KMS-11 (cell line): ENCODE data around the gene NEUROG2.

Experiments used
- H2AFZ ChIP-seq: fragments of 200-600 bp; sonication (generic); 2 replicates; pipeline ENCODE4 v1.6.1; 2016; ENCODE audit warnings: antibody characterized with exemption, mixed run types, low read depth
- H3K27ac ChIP-seq: fragments of 200-600 bp; sonication (generic); 2 replicates; pipeline ENCODE4 v1.6.1; 2016; ENCODE audit warnings: mild to moderate bottlenecking, mixed run types
- H3K27me3 ChIP-seq: fragments of 200-600 bp; sonication (generic); 2 replicates; pipeline ENCODE4 v1.6.1; 2017; ENCODE audit warnings: mild to moderate bottlenecking, low read depth, mixed run types, moderate library complexity; ENCODE audit not compliant: insufficient read depth
- H3K36me3 ChIP-seq: fragments of 200-600 bp; sonication (generic); 2 replicates; pipeline ENCODE4 v1.6.1; 2017; ENCODE audit warnings: mild to moderate bottlenecking, mixed run types; ENCODE audit not compliant: insufficient read depth
- H3K4me1 ChIP-seq: fragments of 200-600 bp; sonication (generic); 2 replicates; pipeline ENCODE4 v1.6.1; 2016; ENCODE audit warnings: mild to moderate bottlenecking, low read depth, mixed run types; ENCODE audit not compliant: poor library complexity, severe bottlenecking
- H3K4me2 ChIP-seq: fragments of 200-600 bp; sonication (generic); 2 replicates; pipeline ENCODE4 v1.7.0; 2016; ENCODE audit warnings: mild to moderate bottlenecking, mixed run types
- H3K4me3 ChIP-seq: fragments of 200-600 bp; sonication (generic); IDR thresholded peaks from 2 replicates; pipeline ENCODE4 v1.6.1; 2017; ENCODE audit warnings: low read depth, low read length, mixed read lengths; ENCODE audit not compliant: insufficient read depth
- H3K79me2 ChIP-seq: fragments of 200-600 bp; sonication (generic); 2 replicates; pipeline ENCODE4 v1.6.1; 2016; ENCODE audit warnings: low read depth, mixed run types; ENCODE audit not compliant: insufficient read depth
- H3K9ac ChIP-seq: fragments of 200-600 bp; sonication (generic); 2 replicates; pipeline ENCODE4 v1.6.1; 2016; ENCODE audit warnings: mild to moderate bottlenecking, mixed run types
- H4K20me1 ChIP-seq: fragments of 200-600 bp; sonication (generic); 2 replicates; pipeline ENCODE4 v1.6.1; 2016; ENCODE audit warnings: mild to moderate bottlenecking, mixed run types; ENCODE audit not compliant: insufficient read depth
- CTCF ChIP-seq: fragments of 200-600 bp; sonication (generic); conservative IDR thresholded peaks from 2 replicates; pipeline ENCODE4 v1.6.1; 2017; ENCODE audit warnings: low read depth, mild to moderate bottlenecking, antibody characterized with exemption, low read length, moderate library complexity, mixed read lengths

The NEUROG2 gene

DNA sequence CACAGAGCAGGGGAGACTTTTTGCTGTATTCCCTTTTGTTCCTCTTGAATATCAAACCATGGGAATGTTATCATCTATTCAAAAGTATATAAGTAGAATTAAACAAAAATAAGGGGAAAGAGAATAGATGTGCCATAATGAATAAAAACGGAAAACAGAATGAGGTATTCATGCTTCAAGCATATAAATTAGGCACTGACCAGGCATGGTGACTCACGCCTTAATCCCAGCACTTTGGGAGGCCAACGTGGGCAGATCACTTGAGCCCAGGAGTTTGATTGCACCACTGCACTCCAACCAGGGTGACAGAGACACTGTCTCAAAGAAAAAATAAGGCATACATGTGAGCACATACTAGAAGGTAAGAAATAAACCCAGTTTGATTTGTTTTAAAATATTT lies 16.3 kb upstream of the NEUROG2 start:
- TF ChIP-seq CTCF, result no peak
- Histone ChIP-seq H3K27ac (no peak overlapping the region), H3K4me3 (no peak overlapping the region), H3K9ac (no peak overlapping the region), H3K36me3 (no peaks in the 10 kb centered on the region), H2AFZ (no peak overlapping the region), H3K4me1 (no peaks in the 10 kb centered on the region), H3K27me3 (no peaks in the 10 kb centered on the region), H4K20me1 (no peaks in the 10 kb centered on the region), H3K4me2 (no peak overlapping the region), H3K79me2 (no peaks in the 10 kb centered on the region)

- Histone ChIP-seq H2AFZ (no peak overlapping the region), H3K9ac (no peak overlapping the region), H4K20me1 (no peaks in the 10 kb centered on the region), H3K27me3 (no peaks in the 10 kb centered on the region), H3K4me3 (no peak overlapping the region), H3K27ac (no peak overlapping the region), H3K4me1 (no peaks in the 10 kb centered on the region), H3K4me2 (no peak overlapping the region), H3K36me3 (no peaks in the 10 kb centered on the region), H3K79me2 (no peaks in the 10 kb centered on the region)
- no peak for TF ChIP-seq CTCF
These were observed 15.2 kb upstream of the NEUROG2 start for GRCh38 chr4:112531146-112531545.

DNA sequence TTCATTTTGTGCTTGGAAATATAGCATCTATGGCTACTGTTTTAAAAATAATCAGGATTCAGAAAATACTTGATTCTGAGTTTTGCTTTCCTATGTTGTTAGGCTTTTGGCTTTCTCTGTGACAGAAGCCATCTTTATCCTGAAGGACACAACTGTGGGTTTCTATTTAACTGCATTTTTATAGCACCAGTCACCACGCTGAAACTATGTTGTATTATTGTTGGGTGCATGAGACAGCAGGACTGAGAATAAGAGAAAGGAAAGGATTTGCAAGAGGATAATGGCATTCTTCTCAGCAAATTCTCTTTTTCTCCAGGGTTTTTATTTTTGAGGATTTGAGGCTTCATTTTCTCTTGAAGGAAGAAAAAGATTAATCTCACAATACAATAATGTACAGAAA lies 10.1 kb upstream of the NEUROG2 start:
- Histone ChIP-seq H2AFZ (no peak overlapping the region), H3K27me3 (no peaks in the 10 kb centered on the region), H4K20me1 (no peaks in the 10 kb centered on the region), H3K27ac (no peak overlapping the region), H3K4me2 (no peak overlapping the region), H3K4me3 (no peak overlapping the region), H3K36me3 (no peaks in the 10 kb centered on the region), H3K9ac (no peak overlapping the region), H3K4me1 (no peaks in the 10 kb centered on the region), H3K79me2 (no peaks in the 10 kb centered on the region)
- TF ChIP-seq CTCF, result no peak

GRCh38 chr4:112523764-112524505 lies 8.0 kb upstream of the NEUROG2 start:
- Histone ChIP-seq H3K27ac (peak overlapping the region; percentile 24; the same call in 1 of the 2 replicates), H2AFZ (peak overlapping the region; percentile 62), H3K4me2 (peak overlapping the region; percentile 73), H3K27me3 (no peaks in the 10 kb centered on the region), H3K4me3 (peak overlapping the region; percentile 49), H3K36me3 (no peaks in the 10 kb centered on the region), H3K9ac (peak overlapping the region; percentile 33; the same call in 1 of the 2 replicates), H3K79me2 (no peaks in the 10 kb centered on the region), H4K20me1 (no peaks in the 10 kb centered on the region), H3K4me1 (peaks cover under 1% of the 10 kb centered on the region)
- peak; percentile 94 for TF ChIP-seq CTCF
